Heart right ventricle (tissue), 16 donors: ENCODE results near the gene PCTP. TPM values are rescaled to one million over a fixed set of nuclear protein-coding genes. Genes with fewer than 3 reads are reported as not detected.

ENCODE experiments used
- ATAC-seq, 8 donors: fragments of 200-7000 bp; cut with Tn5 transposase; one replicate each; pipeline ENCODE4 v1.9.1; 2020; ENCODE audit warnings: mild to moderate bottlenecking in 8 of 8, moderate library complexity in 8 of 8, moderate number of reproducible peaks in 1 of 8
- DNase-seq, 2 donors: peaks; one replicate each; pipeline ENCODE4 v3.0.0-alpha.2; 2020
- H3K27ac ChIP-seq, 10 donors: fragments of 200-600 bp; sonication (generic) in 2 of 10; one replicate each; pipeline versions ENCODE4 v1.5.0 to v1.8.0; 2020 to 2022; ENCODE audit warnings: mild to moderate bottlenecking in 3 of 10
- H3K27me3 ChIP-seq, 7 donors: fragments of 200-600 bp; one replicate each; pipeline ENCODE4 v1.8.0; 2021 to 2022; ENCODE audit warnings: mild to moderate bottlenecking in 2 of 7
- H3K36me3 ChIP-seq, 9 donors: fragments of 200-600 bp; sonication (generic) in 1 of 9; one replicate each; pipeline versions ENCODE4 v1.5.0 to v1.8.0; 2020 to 2022; ENCODE audit warnings: mild to moderate bottlenecking in 2 of 9
- H3K4me1 ChIP-seq, 9 donors: fragments of 200-600 bp; sonication (generic) in 1 of 9; one replicate each; pipeline versions ENCODE4 v1.5.0 to v1.8.0; 2020 to 2022; ENCODE audit warnings: mild to moderate bottlenecking in 4 of 9
- H3K4me3 ChIP-seq, 10 donors: fragments of 200-600 bp; sonication (generic) in 2 of 10; one replicate each; pipeline versions ENCODE4 v1.5.0 to v1.8.0; 2020 to 2022; ENCODE audit warnings: mild to moderate bottlenecking in 7 of 10, moderate library complexity in 2 of 10
- H3K9me3 ChIP-seq, 11 donors: fragments of 200-600 bp in 10 of 11; sonication (generic) in 2 of 11; one replicate each; pipeline versions ENCODE4 v1.5.0 to v1.8.0; 2013 to 2022; ENCODE audit warnings: mild to moderate bottlenecking in 2 of 11, control low read depth in 1 of 11, moderate library complexity in 1 of 11
- WGBS, 2 donors: extraction: QIAGEN DNeasy Blood & Tissue Kit; methylation state at CpG; one replicate each; pipeline ENCODE4 v1.1.7; 2013; ENCODE audit warnings: inconsistent platforms in 1 of 2; 5-methylcytosine and 5-hydroxymethylcytosine counted together
- intact Hi-C, 10 donors: fragments of 100-400 bp; cut with DNase I; formaldehyde crosslinking; loops; one replicate each; pipeline versions ENCODE4 v1.11.1 to v1.14.2; 2022
- polyA plus RNA-seq, 2 donors: library from polyadenylated mRNA; stranded (reverse); fragments of 200-250 nt; gene quantifications; one replicate each; pipeline ENCODE4 v1.2.3, GENCODE V29; 2013
- total RNA-seq, 10 donors: library from RNA; stranded (reverse); fragmentation: NEBNext Ultra II Directional in 3 of 10; extraction: Animal tissue kit (Norgen Biotek cat#: 25700) in 3 of 10; gene quantifications; one replicate each; pipeline versions ENCODE4 v1.2.1 to v1.2.4, GENCODE V29; 2021 to 2023
- TF ChIP-seq, protein P1 (sequence below), 9 donors: fragments of 200-600 bp; sonication (generic) in 2 of 9; IDR thresholded peaks; one replicate each; pipeline versions ENCODE4 v1.5.0 to v1.8.0; 2021 to 2022; ENCODE audit warnings: antibody characterized with exemption in 9 of 9, mild to moderate bottlenecking in 5 of 9, moderate library complexity in 1 of 9
- donor health status: Arrhythmogenic right ventricular cardiomyopathy.
- donor health status: ischemic (EF 13 %, LVEDD 7.1; RV severe dilation, severe dysfunction).
- donor health status: healthy with polysubstance abuse.
- donor health status: DM: no; HTN: yes; CAD: no.
- donor health status: DM: no; HTN: no; CAD: no.
- donor health status: ischemic (EF 25% LVEDD 6.9; RV normal size, moderate dysfunction).
- donor health status: ischemic (EF 25% LVEDD 5.7; RV mildly dilated, moderate dysfunction).
- donor health status: healthy.
- donor health status: DM: yes; HTN: yes; CAD: no.
- donor health status: Ischemic cardiomyopathy.
- donor health status: ischemic (EF 35%, LVEDD 5.7; RV mildly dilated, moderate dysfunction).
- donor health status: nonischemic (EF 11% LVEDD 7.7; RV severe dilation, severe dysfunction).
- donor health status: DM: yes; HTN: yes; CAD: no.
- donor health status: PGD.
- donor health status: ischemic (EF 29% LVEDD 5.4; RV normal size, mild dysfunction).
- donor health status: nonischemic (EF 23%, LVEDD 6.1; RV moderate dilation, normal function).

PCTP gene
- total and polyA plus RNA-seq, 12 donors: 11.8 to 23.3 (median 18.5) TPM

- ATAC-seq (peak; percentile 27 to 81 (median 62)), DNase-seq (peak in 1 of 2 donors; percentile 69)
- intact Hi-C loops: loop anchor here in 2 of 10 donors (5.0 to 10.0 kb wide), 2 partner anchors 39 to 438 kb away; no protein-coding TSS in a partner anchor
Measured at GRCh38 chr17:55722742-55723487, 27.9 kb upstream of the PCTP start, which contains the start of gene TMEM100. Gene TMEM100, minus strand, starts transcription at chr17:55722864. Its CDS starts 1,794 bp downstream, at chr17:55721070.

DNA sequence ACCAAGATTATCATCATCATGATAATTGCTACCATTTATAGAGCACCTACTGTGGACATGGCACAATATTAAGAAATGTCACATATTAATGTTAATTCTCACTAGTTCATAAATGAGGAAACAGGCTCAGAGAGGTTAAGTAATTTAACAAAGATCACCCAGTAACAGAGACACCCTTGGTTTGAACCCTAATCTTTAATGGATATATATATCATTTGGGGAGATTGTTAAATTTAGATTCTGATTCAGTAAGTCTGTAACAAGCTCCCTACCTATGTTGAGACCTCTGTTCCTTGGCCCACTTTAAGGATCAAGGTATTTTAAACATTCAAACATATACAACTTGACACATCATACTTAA is 27.4 kb upstream of the PCTP start:
- H3K27ac ChIP-seq: peak overlapping the region in 9 of 10 donors; percentile 26 to 69 (median 47)
- peaks cover 0 to 3% (median 0%) of the 10 kb centered on the region in 9 donors for H3K36me3 ChIP-seq
- H3K9me3 ChIP-seq: no peaks in the 10 kb centered on the region
- H3K4me1 ChIP-seq: peaks cover 0 to 44% (median 25%) of the 10 kb centered on the region in 9 donors
- intact Hi-C loops: loop anchor here in 2 of 10 donors (5.0 to 10.0 kb wide), 2 partner anchors 39 to 439 kb away; no protein-coding TSS in a partner anchor
- ATAC-seq: no peak
- no peak for DNase-seq
- H3K4me3 ChIP-seq: peak overlapping the region in 6 of 10 donors; percentile 0 to 48 (median 42)
- peaks cover 0 to 10% (median 0%) of the 10 kb centered on the region in 7 donors for H3K27me3 ChIP-seq
- TF ChIP-seq, protein P1, sequence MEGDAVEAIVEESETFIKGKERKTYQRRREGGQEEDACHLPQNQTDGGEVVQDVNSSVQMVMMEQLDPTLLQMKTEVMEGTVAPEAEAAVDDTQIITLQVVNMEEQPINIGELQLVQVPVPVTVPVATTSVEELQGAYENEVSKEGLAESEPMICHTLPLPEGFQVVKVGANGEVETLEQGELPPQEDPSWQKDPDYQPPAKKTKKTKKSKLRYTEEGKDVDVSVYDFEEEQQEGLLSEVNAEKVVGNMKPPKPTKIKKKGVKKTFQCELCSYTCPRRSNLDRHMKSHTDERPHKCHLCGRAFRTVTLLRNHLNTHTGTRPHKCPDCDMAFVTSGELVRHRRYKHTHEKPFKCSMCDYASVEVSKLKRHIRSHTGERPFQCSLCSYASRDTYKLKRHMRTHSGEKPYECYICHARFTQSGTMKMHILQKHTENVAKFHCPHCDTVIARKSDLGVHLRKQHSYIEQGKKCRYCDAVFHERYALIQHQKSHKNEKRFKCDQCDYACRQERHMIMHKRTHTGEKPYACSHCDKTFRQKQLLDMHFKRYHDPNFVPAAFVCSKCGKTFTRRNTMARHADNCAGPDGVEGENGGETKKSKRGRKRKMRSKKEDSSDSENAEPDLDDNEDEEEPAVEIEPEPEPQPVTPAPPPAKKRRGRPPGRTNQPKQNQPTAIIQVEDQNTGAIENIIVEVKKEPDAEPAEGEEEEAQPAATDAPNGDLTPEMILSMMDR (IDR thresholded peaks at IDR 0.05): no peak

More at GRCh38 chr17:55722742-55723487, 27.9 kb upstream of the PCTP start, which contains the start of gene TMEM100:
- WGBS, 2 donors: 11 to 18% methylated on average over 12 of the region's 12 CpGs
- H3K4me3 ChIP-seq: peak within 1 kb of the TSS in 9 of 10 donors; percentile 9 to 48 (median 37)
- peaks cover 0 to 3% (median 0%) of the 10 kb centered on the region in 9 donors for H3K36me3 ChIP-seq
- H3K27me3 ChIP-seq: peaks cover 0 to 10% (median 0%) of the 10 kb centered on the region in 7 donors
- H3K4me1 ChIP-seq: peaks cover 0 to 44% (median 25%) of the 10 kb centered on the region in 9 donors
- peak within 1 kb of the TSS in 9 of 10 donors; percentile 26 to 69 (median 47) for H3K27ac ChIP-seq
- no peaks in the 10 kb centered on the region for H3K9me3 ChIP-seq
- TF ChIP-seq, protein P1 (IDR thresholded peaks at IDR 0.05): no peak

DNA sequence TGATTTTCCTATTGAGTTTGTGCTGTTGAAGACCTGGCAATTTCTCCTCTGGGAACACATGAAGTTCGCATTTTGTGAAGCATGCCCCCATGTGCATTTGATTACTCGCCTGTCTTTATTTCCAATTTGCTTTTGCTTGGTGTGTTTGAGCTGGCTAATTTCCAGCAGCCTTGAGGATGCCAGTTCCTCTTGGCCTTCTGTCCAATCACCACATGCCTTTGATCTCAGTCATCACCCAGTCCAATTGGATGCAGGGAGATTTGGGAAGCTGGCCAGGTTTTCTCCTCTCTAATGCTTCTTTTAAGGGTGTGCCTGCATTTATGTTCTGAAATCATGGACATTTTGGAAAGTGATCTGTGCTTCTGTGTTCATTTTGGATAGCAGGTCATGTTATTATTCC is 24.4 kb upstream of the PCTP start:
- 62 to 75% methylated on average over 2 of the region's 2 CpGs for WGBS, 2 donors
- peak overlapping the region in 1 of 10 donors; percentile 35 for H3K27ac ChIP-seq
- peaks cover 5 to 61% (median 46%) of the 10 kb centered on the region in 9 donors for H3K4me1 ChIP-seq
- no peaks in the 10 kb centered on the region for H3K9me3 ChIP-seq
- peaks cover 0 to 3% (median 0%) of the 10 kb centered on the region in 7 donors for H3K27me3 ChIP-seq
- TF ChIP-seq, protein P1 (IDR thresholded peaks at IDR 0.05): no peak
- H3K4me3 ChIP-seq: no peak overlapping the region
- intact Hi-C loops: loop anchor here in 1 of 10 donors (10.0 kb wide), 1 partner anchor 442 kb away; no protein-coding TSS in a partner anchor
- DNase-seq: peak in 1 of 2 donors; percentile 70
- peak in 6 of 8 donors; percentile 32 to 67 (median 51) for ATAC-seq
- H3K36me3 ChIP-seq: no peaks in the 10 kb centered on the region

- H3K27me3 ChIP-seq: peaks cover 0 to 3% (median 0%) of the 10 kb centered on the region in 7 donors
- ATAC-seq: no peak
- peaks cover 5 to 66% (median 52%) of the 10 kb centered on the region in 9 donors for H3K4me1 ChIP-seq
- no peak overlapping the region for H3K4me3 ChIP-seq
- TF ChIP-seq, protein P1 (IDR thresholded peaks at IDR 0.05): no peak
- DNase-seq: no peak
- H3K36me3 ChIP-seq: no peaks in the 10 kb centered on the region
- peak overlapping the region in 1 of 10 donors; percentile 41 for H3K27ac ChIP-seq
- intact Hi-C loops: loop anchor here in 1 of 10 donors (10.0 kb wide), 1 partner anchor 442 kb away; no protein-coding TSS in a partner anchor
- no peaks in the 10 kb centered on the region for H3K9me3 ChIP-seq
- 89% methylated on average over 6 of the region's 6 CpGs for WGBS, 2 donors
Measured at GRCh38 chr17:55727275-55727674, 23.6 kb upstream of the PCTP start.
